Measurements from ENCODE around the gene APBA2. TPM values are rescaled to one million over a fixed set of nuclear protein-coding genes. Genes with fewer than 3 reads are reported as not detected.

APBA2 gene
- total and polyA plus RNA-seq, 7 donors: 0.06 to 0.36 (median 0.08) TPM; not detected in 2

- no peaks in the 10 kb centered on the region for H3K4me1 ChIP-seq
- 83 to 96% (median 92%) methylated on average over 5 of the region's 5 CpGs for WGBS, 3 donors
- no peaks in the 10 kb centered on the region for H3K9me3 ChIP-seq
- no peaks in the 10 kb centered on the region for H3K36me3 ChIP-seq (ENCODE audit: insufficient read depth in 1 of 2, low read depth in 1 of 2)
- peak in 1 of 2 donors; percentile 28 for DNase-seq
- no peak overlapping the region for H3K4me3 ChIP-seq
- H3K27me3 ChIP-seq (ENCODE audit: insufficient read depth in 3 of 3, low read length in 2 of 3): peaks cover 0 to 19% (median 2%) of the 10 kb centered on the region in 3 donors
- intact Hi-C loops (cut with DNase I): no loop called here
- ATAC-seq: no peak
- no peak overlapping the region for H3K27ac ChIP-seq
- TF ChIP-seq CTCF (IDR thresholded peaks at IDR 0.05): no peak
Measured at GRCh38 chr15:29133791-29134190, 248.0 kb downstream of the APBA2 start.

GRCh38 chr15:29134239-29134638 lies 248.5 kb downstream of the APBA2 start:
- ATAC-seq (no peak), DNase-seq (no peak)
- Histone ChIP-seq H3K9me3 (no peaks in the 10 kb centered on the region), H3K36me3 (ENCODE audit: insufficient read depth in 1 of 2, low read depth in 1 of 2) (no peaks in the 10 kb centered on the region), H3K4me1 (no peaks in the 10 kb centered on the region), H3K4me3 (no peak overlapping the region), H3K27ac (no peak overlapping the region), H3K27me3 (ENCODE audit: insufficient read depth in 3 of 3, low read length in 2 of 3) (peaks cover 0 to 23% (median 2%) of the 10 kb centered on the region in 3 donors)
- no peak for TF ChIP-seq CTCF (IDR thresholded peaks at IDR 0.05)
- intact Hi-C loops (cut with DNase I): no loop called here
- WGBS, 3 donors: 87 to 91% (median 90%) methylated on average over 6 of the region's 6 CpGs

- 56 to 59% (median 59%) methylated on average over 14 of the region's 14 CpGs for WGBS, 3 donors
- Histone ChIP-seq H3K27ac (no peak overlapping the region), H3K4me1 (no peaks in the 10 kb centered on the region), H3K36me3 (ENCODE audit: insufficient read depth in 1 of 2, low read depth in 1 of 2) (no peaks in the 10 kb centered on the region), H3K9me3 (no peaks in the 10 kb centered on the region), H3K4me3 (no peak overlapping the region), H3K27me3 (ENCODE audit: insufficient read depth in 3 of 3, low read length in 2 of 3) (peaks cover 0 to 26% (median 6%) of the 10 kb centered on the region in 3 donors)
- intact Hi-C loops (cut with DNase I): no loop called here
- DNase-seq: no peak
- no peak for TF ChIP-seq CTCF (IDR thresholded peaks at IDR 0.05)
- no peak for ATAC-seq
Measured at GRCh38 chr15:29134641-29135308, 249.0 kb downstream of the APBA2 start.

DNA sequence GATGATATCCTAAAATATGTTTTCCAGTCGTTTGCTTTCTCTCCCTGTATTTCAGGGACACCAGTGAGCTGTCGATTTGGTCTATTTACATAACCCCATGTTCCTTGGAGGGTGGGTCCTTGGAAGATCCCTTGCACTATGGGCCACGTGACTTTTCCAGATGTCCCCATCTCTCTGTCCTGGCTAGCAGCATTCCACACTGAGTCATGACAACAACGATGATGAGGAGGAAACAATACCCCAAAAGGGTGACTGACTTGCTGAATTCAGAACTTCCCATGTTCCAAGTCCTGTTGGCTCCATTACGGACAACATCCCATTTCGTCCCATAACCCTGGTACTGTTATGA lies 249.5 kb downstream of the APBA2 start:
- intact Hi-C loops (cut with DNase I): no loop called here
- 44 to 46% (median 45%) methylated on average over 6 of the region's 6 CpGs for WGBS, 3 donors
- Histone ChIP-seq H3K36me3 (ENCODE audit: insufficient read depth in 1 of 2, low read depth in 1 of 2) (no peaks in the 10 kb centered on the region), H3K27me3 (ENCODE audit: insufficient read depth in 3 of 3, low read length in 2 of 3) (peaks cover 0 to 29% (median 10%) of the 10 kb centered on the region in 3 donors), H3K4me1 (no peaks in the 10 kb centered on the region), H3K9me3 (no peaks in the 10 kb centered on the region), H3K4me3 (no peak overlapping the region), H3K27ac (no peak overlapping the region)
- ATAC-seq: no peak
- DNase-seq: no peak
- TF ChIP-seq CTCF (IDR thresholded peaks at IDR 0.05): no peak

Data from psoas muscle (tissue), 8 donors.